GM19324 (cell line): Measurements from ENCODE around the gene ANXA3.
"Not testable (repeated sequence)": the region's sequence is repeated elsewhere in the genome, so short reads cannot be mapped to it uniquely, and the experiment has no call there.

ENCODE experiments used
- ATAC-seq: cut with Tn5 transposase; IDR thresholded peaks from one replicate; pipeline ENCODE4 v1.9.1; 2021; ENCODE audit warnings: mild to moderate bottlenecking, moderate library complexity; ENCODE audit not compliant: unreplicated experiment, low FRiP score

Gene ANXA3

DNA sequence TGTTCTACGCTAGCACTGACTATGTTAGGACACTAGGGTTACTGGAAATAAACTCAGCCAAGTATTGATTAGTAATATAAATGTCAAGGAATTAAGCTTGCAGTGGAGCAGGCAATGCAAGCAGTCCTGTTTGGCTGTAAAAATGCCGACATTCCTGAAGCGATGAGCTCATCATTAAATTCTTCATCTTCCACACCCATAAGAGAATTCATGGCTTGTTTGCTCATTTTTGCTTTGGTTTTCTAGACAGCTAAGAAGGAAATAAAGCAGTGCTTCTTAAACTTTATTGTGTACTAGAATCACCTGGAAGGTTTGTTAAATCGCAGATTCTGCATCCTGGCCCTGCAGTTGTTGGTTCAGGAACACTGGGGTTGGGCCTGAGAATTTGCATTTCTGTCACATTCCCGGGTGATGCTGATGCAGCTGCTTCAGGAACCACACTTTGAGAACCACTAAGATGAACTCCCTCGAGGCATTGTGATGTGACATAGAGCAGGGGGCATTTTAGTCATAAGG is 17.8 kb downstream of the ANXA3 start:
- no peak for ATAC-seq

DNA sequence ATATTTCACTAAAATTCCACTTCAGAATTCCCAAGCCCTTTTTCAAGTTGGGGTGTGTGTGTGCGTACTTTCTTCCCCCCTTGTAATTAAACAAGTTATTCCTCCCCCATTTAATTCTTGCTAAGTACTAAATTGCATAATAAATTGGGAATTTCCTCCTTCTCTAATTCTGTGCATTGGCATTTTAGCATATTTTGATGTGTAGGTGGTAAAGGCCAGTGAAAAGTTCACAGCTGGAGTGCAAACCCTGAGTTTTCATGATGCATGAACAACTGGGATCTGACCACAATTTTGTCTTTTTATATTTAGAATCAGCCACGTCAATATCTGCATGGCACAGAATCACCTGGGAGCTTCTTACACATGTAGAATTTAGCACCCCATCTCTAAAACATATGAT is 18.5 kb downstream of the ANXA3 start:
- no peak for ATAC-seq

DNA sequence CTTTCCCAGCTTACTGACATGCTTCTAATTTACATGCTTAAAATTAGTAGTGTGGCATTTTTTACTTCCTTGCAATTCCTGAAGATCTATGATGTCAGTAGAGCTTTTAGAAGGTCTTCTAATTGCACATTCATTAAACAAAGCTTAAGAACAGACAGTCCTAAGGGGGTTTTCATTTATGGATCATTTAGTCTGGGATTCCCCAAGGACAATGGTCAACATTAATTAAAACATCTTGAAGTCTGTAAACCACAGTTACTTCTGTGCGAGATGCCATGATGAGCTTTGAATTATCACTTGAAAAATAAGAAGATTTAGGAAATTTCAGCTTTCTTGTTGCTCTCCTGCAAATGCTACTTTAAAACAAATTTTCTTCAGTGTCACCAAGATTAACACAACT is 20.2 kb downstream of the ANXA3 start:
- no peak for ATAC-seq

DNA sequence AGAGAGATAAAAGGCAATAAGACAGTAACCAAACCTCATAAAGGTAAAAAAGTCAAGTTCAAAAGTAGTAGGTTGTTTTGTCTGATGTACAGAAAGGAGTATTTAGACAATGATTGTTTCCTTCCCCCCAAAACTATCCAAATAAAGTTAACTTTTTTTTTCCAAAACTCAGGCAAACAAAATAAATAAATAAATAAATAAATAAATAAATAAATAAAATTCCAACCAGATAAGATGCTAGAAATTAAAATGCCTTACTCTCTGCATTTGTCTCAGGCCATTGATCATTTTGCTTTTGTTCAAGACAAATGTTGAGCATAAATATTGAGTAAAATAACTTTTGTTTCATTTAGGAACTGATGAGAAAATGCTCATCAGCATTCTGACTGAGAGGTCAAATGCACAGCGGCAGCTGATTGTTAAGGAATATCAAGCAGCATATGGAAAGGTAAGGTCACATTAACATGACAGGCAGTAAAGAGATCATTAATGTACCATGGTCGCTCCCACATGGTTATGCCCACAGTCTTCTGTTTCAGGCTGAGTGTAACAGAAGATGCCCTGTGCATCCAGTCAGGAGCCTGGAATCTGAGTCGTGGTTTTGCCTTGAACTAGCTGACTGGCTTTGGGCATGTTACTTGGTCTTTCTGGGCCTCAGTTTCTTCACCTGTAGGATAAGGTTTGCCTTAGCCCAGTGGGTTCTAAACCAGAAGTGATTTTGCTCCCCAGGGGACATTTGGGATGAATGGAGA is 27.3 kb downstream of the ANXA3 start:
- no peak for ATAC-seq

DNA sequence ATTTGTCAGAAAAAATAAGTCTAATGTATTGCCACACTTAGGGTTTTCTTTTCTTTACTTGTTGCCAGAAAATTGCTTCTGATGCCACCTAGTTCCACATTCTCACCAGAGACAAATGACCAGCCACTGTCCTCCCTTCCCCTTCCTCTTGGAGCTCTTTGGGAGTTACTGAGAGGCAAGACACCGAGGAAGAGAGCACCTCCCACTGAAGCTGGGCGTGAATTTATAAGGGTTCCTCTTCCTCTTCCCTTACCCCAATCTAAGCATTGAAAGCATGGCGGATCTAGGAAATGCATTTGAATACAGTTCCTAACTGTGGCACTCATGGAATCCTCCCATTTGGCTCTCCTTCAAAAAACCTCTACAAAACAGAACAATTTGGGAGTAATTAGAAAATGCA is 30.0 kb downstream of the ANXA3 start:
- no peak for ATAC-seq

DNA sequence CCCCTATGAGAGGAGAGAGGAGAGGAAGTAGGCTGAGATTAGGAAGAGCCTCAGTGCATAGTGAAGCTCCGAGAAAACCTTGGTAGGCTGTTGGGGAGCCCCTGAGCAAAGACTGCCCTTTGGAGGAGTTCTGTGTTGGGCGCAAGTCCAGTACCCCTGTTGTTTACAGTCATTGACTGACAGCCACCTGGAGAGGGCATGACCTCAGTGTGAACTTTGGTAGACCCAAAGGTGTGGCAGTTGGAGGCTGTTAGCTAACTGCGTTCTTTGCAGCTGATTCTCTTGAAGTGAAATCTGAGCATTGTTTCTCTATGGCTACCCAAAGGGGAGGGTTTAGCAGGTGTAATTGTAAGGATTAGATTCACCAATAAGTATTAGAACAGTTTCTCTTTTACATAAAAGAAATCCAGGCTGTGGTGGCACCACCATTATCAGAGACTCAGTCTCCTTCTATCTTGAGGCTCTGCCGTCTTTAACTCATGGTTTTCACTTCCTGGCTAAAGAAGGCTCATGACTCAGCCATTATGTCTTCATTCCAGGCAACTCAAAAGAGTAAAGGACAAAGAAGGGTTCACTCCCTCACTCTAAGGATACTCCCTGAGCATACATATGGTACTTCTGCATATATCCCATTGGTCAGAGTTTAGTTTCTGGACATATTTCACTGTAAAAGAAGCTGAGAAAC is 33.4 kb downstream of the ANXA3 start:
- ATAC-seq = no peak

DNA sequence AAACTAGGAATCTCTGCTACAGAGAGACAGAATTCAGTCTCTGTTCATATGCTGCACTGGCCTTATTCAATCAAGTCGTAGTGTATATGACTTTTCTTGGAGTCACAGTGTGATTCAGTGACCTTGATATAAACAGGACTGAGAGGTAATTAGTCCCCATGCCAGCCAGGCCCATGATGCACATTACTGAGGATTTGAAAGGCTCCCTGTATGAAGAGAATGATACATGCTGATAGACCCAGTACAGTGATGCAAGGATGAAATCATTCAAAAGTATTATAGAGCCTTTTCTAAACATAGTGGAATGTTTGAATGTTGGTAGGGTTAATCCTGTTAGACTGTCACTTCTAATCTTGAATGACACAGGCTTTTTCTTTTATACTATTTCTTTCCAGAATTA is 34.1 kb downstream of the ANXA3 start:
- ATAC-seq = no peak

DNA sequence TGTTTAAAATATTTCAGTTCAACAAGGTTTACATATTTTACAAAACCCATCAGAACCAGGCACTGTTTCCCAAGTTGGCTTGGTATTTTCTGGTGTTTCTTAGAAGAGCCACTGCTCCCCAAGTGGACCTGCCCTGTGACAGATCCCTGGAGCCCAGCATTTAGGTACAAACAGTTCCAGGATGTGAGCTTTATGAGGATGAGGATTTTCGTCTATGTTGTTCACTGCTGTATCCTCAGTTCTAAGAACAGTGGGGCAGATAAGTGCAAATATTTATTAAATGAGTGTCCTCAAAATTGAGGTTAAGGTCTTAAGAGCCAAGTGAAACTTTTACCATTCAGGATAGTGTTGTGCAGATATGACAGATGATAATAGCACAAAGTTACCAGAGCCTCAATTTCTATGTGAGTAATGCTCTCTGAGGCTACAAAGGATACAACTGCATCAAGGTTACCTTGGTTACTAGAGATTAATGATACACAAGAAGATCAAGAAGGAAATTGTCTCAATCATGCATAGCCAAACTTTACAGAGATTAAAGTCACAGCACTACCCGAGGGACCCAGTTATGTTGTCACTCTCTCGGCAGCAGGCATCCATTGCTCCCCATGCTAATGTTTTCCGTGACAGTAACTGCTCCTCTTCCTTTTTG is 37.5 kb downstream of the ANXA3 start:
- ATAC-seq = no peak

DNA sequence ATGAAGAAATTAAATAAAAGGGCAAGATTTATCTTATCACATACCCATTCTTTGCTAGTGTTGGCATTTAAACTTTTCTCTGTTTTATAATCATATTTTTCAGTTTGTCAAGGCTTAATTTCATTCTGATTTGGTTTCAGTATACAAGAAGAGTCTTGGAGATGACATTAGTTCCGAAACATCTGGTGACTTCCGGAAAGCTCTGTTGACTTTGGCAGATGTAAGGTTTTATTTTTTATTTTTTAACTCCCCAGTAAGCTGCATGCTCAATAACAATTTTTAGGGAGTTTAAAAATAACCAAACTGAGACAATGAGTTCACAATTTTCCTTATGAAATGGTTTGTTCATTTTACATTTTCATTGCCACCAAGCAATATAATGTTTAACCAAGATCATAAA is 39.8 kb downstream of the ANXA3 start:
- ATAC-seq = no peak

DNA sequence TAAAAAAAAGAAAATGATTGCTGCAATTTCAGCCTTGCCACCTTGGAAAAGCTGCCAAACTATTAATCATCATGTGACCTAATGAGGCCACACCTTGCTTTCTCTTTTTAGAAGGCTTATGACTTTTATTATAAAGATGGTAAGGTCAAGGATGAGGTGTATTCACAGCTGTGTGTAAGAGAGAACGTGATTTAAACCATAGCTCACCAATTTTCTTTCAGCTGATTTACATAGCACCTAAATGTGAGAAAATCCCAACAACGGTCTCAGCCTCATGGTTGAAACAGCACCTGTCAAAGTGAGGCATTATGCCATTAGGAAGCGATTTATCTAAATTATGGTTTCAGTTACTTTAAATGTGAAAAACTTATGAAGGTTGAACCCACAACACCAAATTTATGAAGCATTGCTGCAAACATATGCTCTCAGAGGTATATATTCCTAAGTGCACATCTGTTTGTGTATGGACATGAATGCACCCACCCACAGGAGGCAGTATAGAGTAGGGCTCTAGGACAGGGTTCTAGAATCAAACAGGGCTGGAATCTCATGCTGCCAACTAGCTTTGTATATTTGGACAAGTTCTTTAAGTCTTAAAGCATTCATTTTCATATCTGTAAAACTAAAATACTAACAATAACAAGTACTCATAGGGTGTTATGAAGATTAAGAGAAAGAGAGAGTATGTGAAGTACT is 40.7 kb downstream of the ANXA3 start:
- ATAC-seq = no peak

DNA sequence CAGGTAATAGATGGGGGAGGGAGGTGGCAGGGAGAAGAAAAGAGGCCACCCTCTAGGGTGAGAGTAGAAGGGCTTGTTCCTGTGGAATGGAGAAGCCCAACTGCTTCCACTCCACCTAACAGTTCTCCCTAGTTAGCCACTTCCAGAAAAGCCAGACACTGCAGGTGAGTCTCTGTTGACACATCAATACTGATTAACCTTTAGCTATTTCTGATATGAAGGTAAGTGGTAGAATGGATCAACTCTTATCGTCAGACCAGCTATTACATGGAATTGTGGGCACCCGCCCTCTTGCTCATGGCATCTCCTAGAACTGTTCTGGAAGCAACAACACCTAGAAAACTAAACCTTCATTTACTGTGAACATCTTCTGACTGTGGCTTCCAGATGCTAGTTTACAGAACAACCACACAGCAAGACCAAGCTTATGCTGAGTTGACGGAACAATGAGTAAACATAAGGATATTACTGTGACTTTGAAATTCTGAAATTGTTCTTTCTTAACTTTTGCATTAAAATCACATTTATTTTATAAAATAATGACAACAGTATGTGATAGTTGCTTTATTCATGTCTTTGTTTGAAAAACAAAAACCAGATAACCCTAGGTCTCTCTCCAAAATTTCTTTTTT is 44.7 kb downstream of the ANXA3 start:
- ATAC-seq = no peak

DNA sequence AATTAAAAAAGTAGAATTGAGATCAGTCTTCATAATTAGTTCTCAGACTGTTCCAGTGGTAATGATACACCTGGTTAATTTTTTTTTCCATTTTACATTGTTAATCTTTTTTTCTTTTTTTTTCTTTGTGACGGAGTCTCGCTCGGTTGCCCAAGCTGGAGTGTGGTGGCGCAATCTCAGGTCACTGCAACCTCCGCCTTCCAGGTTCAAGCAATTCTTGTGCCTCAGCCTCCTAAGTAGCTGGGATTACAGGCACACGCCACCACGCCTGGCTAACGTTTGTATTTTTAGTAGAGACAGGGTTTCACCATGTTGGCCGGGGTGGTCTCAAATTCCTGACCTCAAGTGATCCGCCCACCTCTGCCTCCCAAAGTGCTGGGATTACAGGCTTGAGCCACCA is 46.9 kb downstream of the ANXA3 start:
- ATAC-seq = not testable (repeated sequence)

DNA sequence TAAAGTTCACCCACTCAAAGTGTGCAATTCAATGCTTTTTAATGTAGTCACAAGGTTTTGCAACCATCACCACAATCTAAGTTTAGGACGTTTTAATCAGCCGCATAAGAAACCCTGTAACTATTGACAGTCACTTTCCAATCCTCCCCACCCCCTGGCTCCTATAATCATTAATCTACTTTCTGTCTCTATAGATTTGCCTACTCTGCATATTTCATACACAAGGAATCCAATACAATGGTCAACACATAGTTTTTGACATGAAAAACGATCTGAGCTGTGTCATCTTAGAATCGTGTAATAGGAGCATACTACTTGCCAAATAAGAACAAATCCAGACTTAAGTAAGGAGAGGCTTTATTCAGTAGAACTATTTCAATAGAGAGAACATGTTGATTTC is 47.6 kb downstream of the ANXA3 start:
- no peak for ATAC-seq

DNA sequence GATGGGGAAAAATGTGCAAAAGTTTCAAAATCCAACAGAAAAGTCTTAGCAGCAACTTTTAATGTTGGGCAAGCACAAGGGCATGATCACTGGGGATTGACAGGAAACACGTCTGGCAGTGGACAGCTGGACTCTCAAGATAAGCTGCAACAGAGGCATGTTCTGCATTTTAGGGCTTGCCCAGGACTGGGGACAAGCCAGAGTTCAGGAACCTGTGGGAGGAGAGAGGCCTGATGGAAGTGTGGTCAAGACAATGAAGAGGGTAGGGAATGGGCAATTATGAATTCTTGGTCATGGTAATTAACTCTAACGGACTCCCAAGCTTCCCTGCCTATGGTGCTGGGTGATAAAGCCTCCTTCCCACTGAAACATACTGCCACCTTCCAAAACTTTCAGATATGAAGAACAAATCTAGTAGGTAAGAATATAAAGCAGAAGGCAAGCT is 48.4 kb downstream of the ANXA3 start:
- ATAC-seq = no peak

DNA sequence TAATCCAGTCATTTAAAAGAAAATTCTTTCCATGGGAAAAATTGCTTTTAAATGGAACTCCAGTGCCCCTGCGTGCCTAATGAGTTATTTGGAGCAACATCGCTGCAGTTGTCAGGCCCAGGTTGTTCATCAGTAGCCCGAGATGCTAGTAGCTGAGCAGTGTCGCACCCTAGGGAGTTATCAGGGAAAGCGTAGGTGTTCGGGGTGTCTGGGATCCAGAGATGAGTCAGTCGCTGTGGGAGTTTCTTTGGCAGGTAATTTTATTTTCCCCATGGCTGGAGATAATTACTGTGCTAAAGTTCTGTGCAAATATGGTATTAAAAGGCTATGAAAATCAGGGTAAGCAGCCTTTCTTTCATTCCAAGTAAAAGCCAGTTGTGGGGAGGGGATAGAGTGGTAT is 49.4 kb downstream of the ANXA3 start:
- ATAC-seq = no peak

DNA sequence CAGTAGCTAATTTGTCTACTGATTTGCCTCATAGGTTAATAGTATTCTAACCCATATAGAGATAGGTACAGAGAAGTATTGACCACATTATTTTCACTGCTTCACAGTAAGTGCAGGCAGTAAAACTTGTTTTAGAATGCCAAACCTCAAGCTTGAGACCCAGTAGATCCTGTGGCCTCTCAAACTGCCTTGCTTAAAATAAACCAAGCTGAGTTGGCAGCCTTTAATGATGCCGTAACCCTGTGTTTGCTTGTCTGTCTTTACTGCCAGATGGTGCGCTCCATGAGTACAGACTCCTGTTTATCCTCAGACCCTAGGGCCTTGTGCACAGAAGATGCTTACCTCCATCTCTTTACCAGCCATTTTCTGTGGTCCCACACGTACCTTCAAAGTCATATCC is 50.8 kb downstream of the ANXA3 start:
- ATAC-seq = no peak

DNA sequence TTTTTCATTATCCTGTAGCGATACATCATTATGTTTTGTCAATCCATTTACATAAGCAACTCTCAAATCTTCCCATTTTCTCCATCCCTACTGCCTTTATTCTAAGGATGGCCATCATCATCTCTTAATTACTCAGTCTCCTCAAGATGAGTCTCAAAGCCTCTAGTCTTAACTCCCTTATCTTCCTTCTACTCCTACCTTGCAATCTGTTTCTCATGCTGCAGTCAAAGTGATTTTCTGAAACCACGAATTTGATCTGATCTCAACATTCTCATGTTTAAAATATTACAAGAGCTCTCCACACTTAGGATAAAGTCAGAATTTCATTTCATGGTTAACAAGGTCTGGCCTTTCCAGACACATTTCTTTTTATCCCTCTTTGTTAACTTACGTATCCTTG is 51.8 kb downstream of the ANXA3 start:
- no peak for ATAC-seq

DNA sequence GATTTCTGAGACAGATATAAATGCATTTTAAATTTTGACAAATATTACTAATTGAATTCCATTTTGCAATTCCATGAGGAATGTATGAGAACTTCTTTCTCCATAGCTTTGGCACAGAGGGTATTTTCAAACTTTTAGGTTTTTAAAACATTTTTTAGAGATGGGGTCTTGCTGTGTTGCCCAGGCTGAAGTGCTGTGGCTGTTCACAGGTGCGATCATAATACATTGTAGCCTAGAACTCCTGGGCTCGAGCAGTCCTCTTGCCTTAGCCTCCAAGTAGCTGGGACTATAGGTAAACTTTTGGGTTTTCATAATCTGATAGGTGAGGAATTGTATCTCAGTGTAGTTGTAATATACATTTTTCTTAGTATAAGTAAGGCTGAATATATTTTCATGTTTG is 53.4 kb downstream of the ANXA3 start:
- ATAC-seq = no peak

DNA sequence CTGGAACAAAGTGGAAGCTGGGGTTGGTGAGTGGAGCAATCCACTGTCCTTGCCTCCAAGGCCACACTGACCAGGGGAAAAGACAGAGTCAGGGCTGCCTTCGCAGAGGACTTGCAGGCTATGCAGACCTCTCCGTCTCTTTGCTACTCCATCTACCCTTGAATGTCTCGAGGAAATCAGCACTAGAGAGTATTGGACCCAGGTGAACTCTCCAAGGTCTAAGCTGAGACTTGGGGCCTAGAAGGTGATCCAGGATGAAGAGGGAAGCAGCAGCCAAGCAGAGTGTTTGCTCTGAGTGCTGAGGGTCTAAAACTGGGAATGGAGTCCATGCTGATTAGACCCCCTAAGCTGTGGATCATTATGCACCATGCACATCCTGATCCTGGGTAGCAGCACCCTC is 54.5 kb downstream of the ANXA3 start:
- ATAC-seq = no peak

DNA sequence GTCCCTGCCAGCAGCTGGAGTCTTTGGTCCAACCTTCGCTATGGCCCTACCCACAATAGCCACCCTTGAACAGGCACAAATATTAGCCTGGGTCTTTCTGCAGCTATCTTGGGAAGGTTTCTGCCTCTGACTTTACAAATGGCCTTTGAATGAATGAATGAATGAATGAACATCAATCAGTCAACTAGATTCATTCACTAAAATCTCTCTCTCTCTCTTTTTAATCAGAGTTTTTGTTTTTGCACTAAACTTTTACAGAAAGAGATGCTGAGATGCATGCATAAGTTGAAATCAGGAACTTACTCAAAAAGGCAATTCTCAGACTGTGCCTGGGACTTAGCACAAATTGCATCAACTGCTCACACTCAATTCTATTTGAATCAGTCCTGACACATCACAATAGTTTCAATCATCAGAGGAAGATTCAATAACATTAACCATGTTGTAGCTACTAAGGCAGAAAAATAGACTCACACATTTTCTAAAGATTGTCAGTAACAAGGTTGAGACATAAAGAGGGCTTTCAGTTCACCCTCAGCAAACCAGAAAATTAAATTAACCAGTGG is 55.0 kb downstream of the ANXA3 start:
- ATAC-seq = no peak
